Astrocyte of the hippocampus (primary cell): Measurements from ENCODE around the gene SOST.
"Not testable (repeated sequence)": the region's sequence is repeated elsewhere in the genome, so short reads cannot be mapped to it uniquely, and the experiment has no call there.

Source experiments
- DNase-seq: peaks from one replicate; pipeline ENCODE4 v3.0.0; 2011; ENCODE audit warnings: low read depth, low spot score

SOST gene

GRCh38 chr17:43758497-43759174, at the start of gene SOST:
SOST (minus strand) TSS chr17:43758791; CDS start chr17:43758741, 50 bp downstream.
- DNase-seq, result no peak

GRCh38 chr17:43808076-43808475, 49.5 kb upstream of the SOST start:
- no peak for DNase-seq

- DNase-seq, result no peak
Observed at GRCh38 chr17:43805117-43805516, 46.5 kb upstream of the SOST start.

- DNase-seq, result no peak
Observed at GRCh38 chr17:43803758-43804157, 45.2 kb upstream of the SOST start.

GRCh38 chr17:43801844-43802243, 43.3 kb upstream of the SOST start:
- DNase-seq, result no peak

DNA sequence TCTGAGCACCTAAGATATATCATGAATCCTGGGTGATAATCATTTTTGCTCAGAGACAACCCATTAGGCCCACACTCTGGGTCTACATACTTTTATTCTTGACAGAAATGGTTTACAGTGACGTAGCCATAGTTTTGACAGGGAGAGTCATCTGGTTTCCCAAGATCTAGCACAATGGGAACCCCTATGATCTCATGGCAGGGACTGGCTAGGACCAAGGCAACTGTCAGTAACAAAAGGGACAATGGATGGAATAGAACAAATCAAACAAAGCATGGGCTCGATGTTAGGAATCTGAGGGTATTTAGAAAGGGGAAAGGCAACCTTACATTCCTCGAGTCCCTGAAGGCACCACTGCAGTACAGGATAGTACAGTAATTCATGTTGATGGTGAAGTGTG, 42.1 kb upstream of the SOST start:
- DNase-seq, result no peak

DNA sequence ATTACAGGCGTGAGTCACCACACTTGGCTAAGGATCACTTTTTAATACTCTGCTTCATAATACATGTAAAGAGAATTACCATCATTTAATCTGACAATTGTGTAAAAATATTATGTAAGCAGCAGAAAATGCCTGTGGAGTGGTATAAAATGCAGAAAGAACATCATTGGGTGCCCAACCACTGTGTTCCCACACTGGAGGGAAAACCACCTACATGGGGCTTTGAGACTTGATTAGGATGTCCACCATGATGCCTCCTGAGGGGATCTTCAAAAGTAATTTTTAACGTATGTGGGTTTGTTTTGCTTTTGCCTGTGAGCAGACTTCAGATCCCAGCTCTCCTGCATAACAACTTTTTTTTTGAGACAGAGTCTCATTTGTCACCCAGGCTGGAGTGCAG, 40.5 kb upstream of the SOST start:
- DNase-seq, result no peak

- not testable (repeated sequence) for DNase-seq
Observed at GRCh38 chr17:43798024-43798423, 39.4 kb upstream of the SOST start.

- not testable (repeated sequence) for DNase-seq
Observed at GRCh38 chr17:43792668-43793067, 34.1 kb upstream of the SOST start.

- DNase-seq, result peak; percentile 36
Observed at GRCh38 chr17:43791589-43791988, 33.0 kb upstream of the SOST start.

- DNase-seq, result no peak
Observed at GRCh38 chr17:43790311-43790940, 31.8 kb upstream of the SOST start.

DNA sequence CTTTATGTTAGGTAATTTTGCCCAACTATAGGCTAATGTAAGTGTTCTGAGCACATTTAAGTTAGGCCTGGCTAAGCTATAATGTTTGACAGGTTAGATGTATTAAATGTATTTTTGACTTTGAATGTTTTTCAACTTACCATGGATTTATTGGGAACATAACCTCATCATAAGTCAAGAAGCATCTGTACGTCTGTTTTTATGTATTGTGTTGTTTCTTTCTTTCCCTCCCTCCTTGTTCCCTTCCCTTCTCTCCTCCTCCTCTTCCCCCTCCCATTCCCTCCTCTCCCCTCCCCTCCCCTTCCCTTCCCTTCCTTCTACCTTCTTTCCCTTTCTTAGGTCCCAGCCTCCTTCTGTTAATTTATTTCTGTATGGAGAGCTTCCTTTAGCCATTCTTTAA, 30.9 kb upstream of the SOST start:
- DNase-seq, result no peak

GRCh38 chr17:43788540-43788939, 29.9 kb upstream of the SOST start:
- DNase-seq, result no peak

GRCh38 chr17:43787728-43788127, 29.1 kb upstream of the SOST start:
- no peak for DNase-seq

DNA sequence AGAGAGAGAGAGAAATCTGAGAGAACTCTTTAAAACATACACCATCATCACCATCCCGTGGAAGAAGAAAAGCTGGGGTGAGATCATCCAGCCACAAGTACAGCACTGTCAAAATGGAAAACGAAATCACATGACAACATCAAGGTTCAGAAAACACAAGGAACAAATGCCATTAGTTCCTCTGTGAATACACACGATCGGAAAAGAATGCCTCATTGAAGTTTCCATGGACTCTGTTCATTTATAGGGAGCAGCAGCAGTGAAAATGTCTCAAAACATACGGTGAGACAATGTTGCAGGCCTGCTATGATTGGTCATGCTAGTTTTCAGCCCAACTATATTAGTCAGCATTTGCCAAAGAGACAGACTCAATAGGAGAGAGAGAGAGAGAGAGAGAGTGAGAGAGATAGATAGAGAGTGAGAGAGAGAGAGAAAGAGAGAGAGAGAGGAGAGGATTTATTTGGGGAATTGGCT, 26.1 kb upstream of the SOST start:
- peak; percentile 69 for DNase-seq

DNA sequence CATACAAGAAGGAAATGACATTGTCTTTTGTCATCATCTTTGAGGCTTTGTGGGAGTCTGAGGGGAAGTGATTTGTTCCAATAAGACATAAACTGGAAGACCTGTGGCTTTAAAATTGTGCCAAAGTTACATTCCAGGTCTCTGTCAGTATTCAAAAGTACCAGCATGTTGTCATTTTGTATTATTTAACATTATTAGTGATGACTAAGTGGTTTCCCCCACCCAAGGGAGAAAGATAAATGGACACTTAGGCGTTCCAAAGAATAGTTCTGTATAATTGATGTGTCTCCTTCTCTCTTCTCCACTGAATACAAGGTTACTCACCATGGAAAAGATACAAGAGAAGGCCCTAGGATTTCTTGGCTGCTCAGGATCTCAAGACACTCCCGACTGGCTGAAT, 25.5 kb upstream of the SOST start:
- peak; percentile 31 for DNase-seq

GRCh38 chr17:43782913-43783680, 24.5 kb upstream of the SOST start:
- DNase-seq, result no peak

DNA sequence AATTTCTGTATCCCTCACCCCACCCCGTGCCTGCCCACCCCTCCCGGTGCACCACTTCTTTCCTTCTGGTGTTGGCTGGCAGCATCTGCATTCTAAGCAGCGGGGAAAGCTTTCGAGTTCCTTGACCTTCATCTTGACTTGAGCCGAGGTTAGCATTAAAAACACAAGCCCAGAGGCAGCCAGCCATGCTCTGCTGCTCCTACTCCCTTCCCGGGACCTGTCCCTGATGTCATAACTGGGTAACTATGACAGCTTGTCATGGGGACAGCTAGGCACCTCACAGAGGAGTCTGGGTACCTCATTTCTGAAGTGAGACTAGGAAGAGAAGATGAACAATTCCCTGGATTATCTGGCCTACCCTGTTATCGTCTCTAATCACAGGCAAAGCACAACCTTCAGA, 21.5 kb upstream of the SOST start, which contains the start of gene CFAP97D1:
Gene CFAP97D1 (plus strand): TSS at position 301 of the 400 bp plus-strand sequence. CDS start 28 bp downstream, at position 329.
- no peak for DNase-seq

DNA sequence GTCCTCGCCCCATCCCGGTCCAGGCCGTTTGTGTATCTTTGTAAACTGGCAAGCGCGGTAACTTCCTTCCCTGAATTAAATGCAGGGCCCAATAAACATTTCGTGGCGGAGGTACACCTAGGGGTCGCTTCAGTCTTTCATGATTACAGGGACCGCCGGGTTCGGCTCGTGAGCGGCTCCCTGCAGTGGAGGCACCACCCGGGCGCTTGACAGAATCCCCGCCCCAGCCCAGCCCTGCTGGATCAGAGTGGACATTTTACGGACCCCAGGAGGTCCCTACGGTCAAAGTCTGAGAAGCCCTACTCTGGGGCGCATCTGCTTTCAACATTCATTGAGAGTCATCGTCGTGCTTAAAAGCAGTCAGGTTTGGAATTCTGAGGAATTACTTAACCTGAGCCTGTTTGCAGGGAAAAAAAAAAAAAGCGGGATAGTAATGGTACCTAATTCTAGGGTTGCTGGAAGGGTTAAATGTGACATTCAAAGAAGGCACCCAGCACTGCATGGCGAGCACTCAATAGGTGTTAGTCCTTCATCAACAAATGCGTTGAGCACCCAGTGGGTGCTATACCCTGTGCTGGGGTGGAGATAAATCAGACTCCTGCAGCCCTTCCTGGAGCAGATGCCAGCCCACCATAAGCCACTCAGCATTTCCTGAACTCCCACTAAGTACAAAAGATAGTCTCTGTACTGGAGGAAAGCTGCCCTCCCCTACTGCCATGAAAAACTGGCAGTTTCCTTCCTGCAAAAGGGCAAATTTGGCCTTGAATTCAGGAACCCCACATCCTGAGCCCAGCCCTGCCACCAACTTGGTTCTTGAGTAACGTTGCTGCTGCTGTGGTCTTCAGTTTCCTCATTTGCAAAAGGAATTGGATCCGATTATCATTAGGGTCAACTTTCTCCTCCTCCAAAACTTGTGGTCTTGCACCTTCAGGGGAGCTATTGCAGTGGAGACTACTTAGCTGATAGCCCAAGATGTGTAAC, 20.8 kb upstream of the SOST start:
- no peak for DNase-seq

- DNase-seq, result peak; percentile 97
Observed at GRCh38 chr17:43778337-43779144, 19.9 kb upstream of the SOST start, which contains the start of gene DUSP3. DUSP3 (minus strand) TSS chr17:43778977; CDS start chr17:43778924, 53 bp downstream.
